GM23338 (cell line): ENCODE results near the gene PLXNC1. TPM values are rescaled to one million over a fixed set of nuclear protein-coding genes. Genes with fewer than 3 reads are reported as not detected.

Experiments
- ATAC-seq: fragments of 200-7000 bp; cut with Tn5 transposase; 3 replicates; pipeline ENCODE4 v1.9.1; 2020
- DNase-seq: peaks from one replicate; pipeline ENCODE4 v3.0.0-alpha.2; 2015; ENCODE audit warnings: low spot score
- H2AFZ ChIP-seq: fragments of 200-600 bp; sonication (generic); 2 replicates; pipeline ENCODE4 v1.8.0; 2016; ENCODE audit warnings: antibody characterized with exemption, mild to moderate bottlenecking, moderate library complexity
- H3F3A ChIP-seq: fragments of 200-600 bp; sonication (generic); replicated peaks from 2 replicates; pipeline ENCODE4 v1.8.0; 2017; ENCODE audit warnings: antibody characterized with exemption, mixed run types, low read depth
- H3K27ac ChIP-seq: fragments of 200-600 bp; sonication (generic); 2 replicates; pipeline ENCODE4 v1.6.1; 2016; ENCODE audit warnings: low read depth
- H3K27me3 ChIP-seq: fragments of 200-600 bp; sonication (generic); 2 replicates; pipeline ENCODE4 v1.8.0; 2016; ENCODE audit warnings: mild to moderate bottlenecking, mixed run types, moderate library complexity; ENCODE audit not compliant: insufficient read depth
- H3K36me3 ChIP-seq: fragments of 200-600 bp; sonication (generic); 2 replicates; pipeline ENCODE4 v1.8.0; 2016; ENCODE audit warnings: mild to moderate bottlenecking; ENCODE audit not compliant: insufficient read depth
- H3K4me1 ChIP-seq: fragments of 200-600 bp; sonication (generic); 2 replicates; pipeline ENCODE4 v1.8.0; 2016; ENCODE audit warnings: mild to moderate bottlenecking, moderate library complexity; ENCODE audit not compliant: insufficient read depth
- H3K4me2 ChIP-seq: fragments of 200-600 bp; sonication (generic); 2 replicates; pipeline ENCODE4 v1.7.1; 2017; ENCODE audit warnings: mixed run types
- H3K4me3 ChIP-seq: fragments of 200-600 bp; sonication (generic); 2 replicates; pipeline ENCODE4 v1.6.1; 2016; ENCODE audit warnings: mixed run types
- H3K79me2 ChIP-seq: fragments of 200-600 bp; sonication (generic); replicated peaks from 2 replicates; pipeline ENCODE4 v1.8.0; 2017; ENCODE audit warnings: mild to moderate bottlenecking; ENCODE audit not compliant: insufficient read depth
- H3K9me2 ChIP-seq: fragments of 200-600 bp; sonication (generic); 2 replicates; pipeline ENCODE4 v1.8.0; 2017; ENCODE audit not compliant: insufficient read depth
- H4K20me1 ChIP-seq: fragments of 200-600 bp; sonication (generic); replicated peaks from 2 replicates; pipeline ENCODE4 v1.8.0; 2017; ENCODE audit warnings: mild to moderate bottlenecking; ENCODE audit not compliant: insufficient read depth
- H3K27ac Mint-ChIP-seq: 2 replicates; pipeline ENCODE4 v1.8.0; 2020; ENCODE audit warnings: inconsistent platforms, mild to moderate bottlenecking, moderate library complexity, mixed read lengths
- H3K27me3 Mint-ChIP-seq: 3 replicates; pipeline ENCODE4 v1.8.0; 2022; ENCODE audit warnings: low read depth, mild to moderate bottlenecking, moderate library complexity, mixed read lengths, inconsistent platforms; ENCODE audit not compliant: insufficient read depth, poor library complexity
- H3K36me3 Mint-ChIP-seq: 3 replicates; pipeline ENCODE4 v1.8.0; 2021; ENCODE audit warnings: low read depth, mild to moderate bottlenecking, inconsistent platforms, moderate library complexity, mixed read lengths
- H3K4me1 Mint-ChIP-seq: 3 replicates; pipeline ENCODE4 v1.8.0; 2020; ENCODE audit warnings: mild to moderate bottlenecking, inconsistent platforms, mixed read lengths
- H3K4me3 Mint-ChIP-seq: 3 replicates; pipeline ENCODE4 v1.8.0; 2021; ENCODE audit warnings: moderate library complexity, mild to moderate bottlenecking, inconsistent platforms, mixed read lengths
- H3K9me3 Mint-ChIP-seq: 3 replicates; pipeline ENCODE4 v1.8.0; 2020; ENCODE audit warnings: moderate library complexity, mild to moderate bottlenecking, inconsistent platforms, mixed read lengths
- ETS1 ChIP-seq: IDR thresholded peaks from 2 replicates; pipeline ENCODE4 v1.6.1; 2016; ENCODE audit warnings: antibody characterized with exemption
- POLR2AphosphoS5 ChIP-seq: IDR thresholded peaks from 2 replicates; pipeline ENCODE4 v1.6.1; 2016; ENCODE audit warnings: antibody characterized with exemption, low read depth
- ZNF331 ChIP-seq: fragments of 250-450 bp; sonication (Bioruptor Pico); IDR thresholded peaks from 2 replicates; pipeline ENCODE4 v1.5.0; 2020; ENCODE audit warnings: low read depth, mild to moderate bottlenecking, moderate library complexity
- ZNF462 ChIP-seq: fragments of 250-450 bp; sonication (Bioruptor Pico); IDR thresholded peaks from 2 replicates; pipeline ENCODE4 v1.5.0; 2020; ENCODE audit warnings: mild to moderate bottlenecking, moderate library complexity
- polyA plus RNA-seq: library from polyadenylated mRNA; unstranded; fragments of >200 nt; fragmentation: Nextera tagmentation; extraction: Ambion mirVana; gene quantifications from 2 replicates; pipeline ENCODE4 v1.2.1, GENCODE V29; 2016
- total RNA-seq: library from RNA; depleted of rRNA; stranded (reverse); fragments of >200 nt; shearing (Covaris generic); gene quantifications from 2 replicates; pipeline ENCODE4 v1.2.3, GENCODE V29; 2014

Gene PLXNC1
- total and polyA plus RNA-seq, 2 experiments from 2014 or later: 1.9 to 6.5 TPM

GRCh38 chr12:94182986-94183707 lies 34.8 kb downstream of the PLXNC1 start:
- Histone ChIP-seq H3K27ac (no peak overlapping the region), H3K36me3 (no peaks in the 10 kb centered on the region), H3F3A (no peaks in the 10 kb centered on the region), H3K9me2 (no peaks in the 10 kb centered on the region), H3K4me1 (peaks cover 15% of the 10 kb centered on the region), H2AFZ (no peak overlapping the region), H3K4me2 (no peak overlapping the region), H4K20me1 (0 out of 2 replicates have a peak, but pooled peaks cover 2% of the 10 kb centered on the region), H3K27me3 (peaks cover 26% of the 10 kb centered on the region; the same call in 1 of the 2 replicates), H3K79me2 (no peaks in the 10 kb centered on the region), H3K4me3 (no peak overlapping the region)
- ATAC-seq: no peak
- TF ChIP-seq ETS1: no peak
- no peak for TF ChIP-seq ZNF462 (CRISPR knock-in tag)
- no peak for TF ChIP-seq ZNF331 (CRISPR knock-in tag)
- no peak for TF ChIP-seq POLR2AphosphoS5
- no peak for DNase-seq
- Mint-ChIP-seq H3K27me3 (peaks cover 6% of the 10 kb centered on the region), H3K4me3 (no peak overlapping the region), H3K9me3 (peaks cover 3% of the 10 kb centered on the region), H3K36me3 (no peaks in the 10 kb centered on the region), H3K4me1 (peaks cover 10% of the 10 kb centered on the region; the same call in 2 of the 3 replicates), H3K27ac (no peak overlapping the region)
